ENCODE data around the gene IER2. TPM values are rescaled to one million over a fixed set of nuclear protein-coding genes. Genes with fewer than 3 reads are reported as not detected.

The IER2 gene
- total and polyA plus RNA-seq, 2 of the 8 experiments (the other 6 are each of a cell fraction or from before 2014, with no cell fraction given): 84.5 to 138 TPM

DNA sequence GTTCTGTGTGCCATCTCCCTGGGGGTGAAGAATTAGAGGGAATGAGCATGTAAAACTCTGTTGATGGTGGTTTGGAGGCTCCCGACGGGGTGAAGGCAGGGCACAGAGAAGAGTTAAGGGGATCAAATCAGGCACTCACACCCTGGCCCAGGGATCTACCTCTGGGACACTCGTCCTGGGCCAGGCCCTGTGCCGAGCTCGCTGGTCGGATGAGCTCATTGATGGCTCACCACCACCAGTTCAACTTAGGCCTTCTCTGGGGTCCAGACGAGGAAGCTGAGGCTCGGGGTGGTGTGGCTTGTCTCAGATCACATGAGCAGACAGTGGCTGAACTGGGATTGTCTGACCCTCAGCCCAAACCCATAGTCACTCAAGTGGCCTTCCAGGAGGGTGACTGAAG is 30.6 kb upstream of the IER2 start:
- FAIRE-seq (no peak), DNase-seq (ENCODE audit: low read depth in 1 of 2, low spot score in 2 of 2) (peak in 1 of 2 experiments; percentile 36)
- Histone ChIP-seq H3K23me2 (ENCODE audit: low read depth, low read length) (peaks cover 8% of the 10 kb centered on the region; the same call in 1 of the 2 replicates), H3K4ac (replicated peaks; ENCODE audit: insufficient read length, low read depth, low read length) (no peak overlapping the region), H3K79me1 (ENCODE audit: low read depth, low read length) (peaks cover 38% of the 10 kb centered on the region), H2BK120ac (replicated peaks; ENCODE audit: low read depth, low read length) (no peak overlapping the region), H4K20me1 (replicated peaks in 1 of 2; ENCODE audit: control insufficient read depth in 1 of 2, insufficient read depth in 2 of 2, low read length in 2 of 2) (peaks cover 48 to 49% of the 10 kb centered on the region in 2 experiments), H3K9ac (replicated peaks in 1 of 4; ENCODE audit: extremely low read depth in 1 of 4, low read depth in 3 of 4, low read length in 3 of 4) (peak overlapping the region in 1 of 4 experiments; percentile 20; a peak in 2 of 7 replicates), H3K4me3 (ENCODE audit: extremely low read depth in 1 of 4, insufficient read depth in 2 of 4, low read depth in 3 of 4, low read length in 4 of 4) (peak overlapping the region; percentile 76 to 100 (median 84); a peak in 6 of 8 replicates), H4K91ac (replicated peaks; ENCODE audit: insufficient read length, low read length) (no peak overlapping the region), H2BK15ac (ENCODE audit: low read length) (0 out of 2 replicates have a peak overlapping the region, but pooled peaks have one; percentile 48), H3K79me2 (ENCODE audit: control insufficient read depth in 1 of 2, insufficient read depth in 2 of 2, low read length in 2 of 2) (peaks cover 54 to 78% of the 10 kb centered on the region in 2 experiments), H2BK20ac (ENCODE audit: low read length) (no peak overlapping the region), H3K36me3 (ENCODE audit: control insufficient read depth in 2 of 4, insufficient read depth in 4 of 4, low read length in 3 of 4) (peaks cover 0 to 14% (median 9%) of the 10 kb centered on the region in 4 experiments; a peak in 5 of 8 replicates), H3K18ac (ENCODE audit: extremely low read depth, low read length) (no peak overlapping the region), H3K9me3 (ENCODE audit: insufficient read depth in 2 of 2, low read depth in 1 of 2, low read length in 1 of 2) (no peaks in the 10 kb centered on the region), H3K27ac (ENCODE audit: low read depth, low read length) (no peak overlapping the region), H3K27me3 (replicated peaks in 1 of 4; ENCODE audit: control insufficient read depth in 3 of 4, extremely low read depth in 1 of 4, insufficient read depth in 3 of 4, low read length in 3 of 4) (no peaks in the 10 kb centered on the region), H4K8ac (ENCODE audit: extremely low read depth, insufficient read depth, low read length) (peak overlapping the region; percentile 9; the same call in 1 of the 2 replicates), H2BK12ac (ENCODE audit: low read depth, low read length) (peak overlapping the region; percentile 97; the same call in 1 of the 2 replicates), H2AFZ (ENCODE audit: low read length) (no peak overlapping the region), H2BK5ac (ENCODE audit: low read depth, low read length) (peak overlapping the region; percentile 92; the same call in 1 of the 2 replicates), H3K4me1 (replicated peaks in 1 of 4; ENCODE audit: control insufficient read depth in 3 of 4, insufficient read depth in 4 of 4, low read length in 3 of 4) (peaks cover 14 to 39% (median 26%) of the 10 kb centered on the region in 4 experiments), H2AK5ac (ENCODE audit: low read depth, low read length) (peak overlapping the region; percentile 55; the same call in 1 of the 2 replicates), H4K5ac (ENCODE audit: insufficient read length, low read depth, low read length) (no peak overlapping the region), H3K23ac (ENCODE audit: insufficient read length) (no peak overlapping the region), H3K56ac (replicated peaks; ENCODE audit: insufficient read length, low read depth, low read length) (no peak overlapping the region), H3K14ac (ENCODE audit: insufficient read length) (no peak overlapping the region), H3K4me2 (ENCODE audit: insufficient read depth in 1 of 2, low read depth in 2 of 2, low read length in 2 of 2) (peak overlapping the region; percentile 70 to 81)
- TF ChIP-seq FOSL1 (IDR thresholded peaks at IDR 0.05; ENCODE audit: insufficient read depth, low read depth, low read length): no peak
- peak; percentile 16; the same call in 1 of the 2 replicates for TF ChIP-seq POLR2AphosphoS5 (IDR thresholded peaks at IDR 0.05; ENCODE audit: low read depth, low read length)
- no peak for TF ChIP-seq HDAC6 (IDR thresholded peaks at IDR 0.05; ENCODE audit: low read depth, low read length)
- TF ChIP-seq RXRA (IDR thresholded peaks at IDR 0.05; ENCODE audit: insufficient read depth, low read depth, low read length): no peak
- TF ChIP-seq CHD1 (IDR thresholded peaks at IDR 0.05; ENCODE audit: low read depth, low read length): no peak
- ChIA-PET CTCF (ENCODE audit: partially characterized antibody) (interaction anchor here (0.7 to 2.8 kb wide), 9 partner anchors 8 to 154 kb away, joined by 3 to 7 read pairs (median 4); no protein-coding TSS in a partner anchor), POLR2A (ENCODE audit: partially characterized antibody) (interaction anchor here (0.7 to 19.5 kb wide), 18 partner anchors 13 to 248 kb away, joined by 3 to 228 read pairs (median 3); partner anchors contain the start of genes GADD45GIP1, IER2, LYL1 and STX10)
- 87% methylated on average over 8 of the region's 8 CpGs; no CpG with 5 or more reads in 1 of the 2 experiments for WGBS, 2 experiments (ENCODE audit: extremely low coverage in 1 of 2, insufficient coverage in 1 of 2, insufficient read length in 1 of 2, insufficient replicate concordance in 2 of 2, low coverage in 1 of 2, low lambda C conversion rate in 2 of 2, missing lambda C conversion rate in 1 of 2)

Measured in H1 (cell line).